Prostate gland (tissue), 2 donors: Measurements from ENCODE around the gene PDE2A. TPM values are rescaled to one million over a fixed set of nuclear protein-coding genes. Genes with fewer than 3 reads are reported as not detected.

Experiments used
- DNase-seq: peaks from one replicate; pipeline ENCODE4 v3.0.0-alpha.2; 2019; ENCODE audit warnings: low spot score
- H3K27ac ChIP-seq, 2 donors: fragments of 200-600 bp; sonication (generic); 2 replicates each; pipeline ENCODE4 v1.5.1; 2017 to 2019
- H3K27me3 ChIP-seq: fragments of 200-600 bp; sonication (generic); replicated peaks from 2 replicates; pipeline ENCODE4 v1.5.1; 2019; ENCODE audit not compliant: insufficient read depth
- H3K36me3 ChIP-seq, 2 donors: fragments of 200-600 bp; sonication (generic); 1 replicate in 1 of 2; 2 replicates in 1 of 2; pipeline versions ENCODE4 v1.5.1 to v1.8.1; 2017 to 2019
- H3K4me1 ChIP-seq: fragments of 200-600 bp; sonication (generic); replicated peaks from 2 replicates; pipeline ENCODE4 v1.5.1; 2019
- H3K4me3 ChIP-seq, 2 donors: fragments of 200-600 bp; sonication (generic); 2 replicates each; pipeline ENCODE4 v1.5.1; 2017 to 2019
- H3K9me3 ChIP-seq: fragments of 200-600 bp; sonication (generic); 2 replicates; pipeline ENCODE4 v1.5.1; 2017
- POLR2A ChIP-seq: fragments of 450-650 bp; IDR thresholded peaks from one replicate; pipeline ENCODE4 v1.6.1; 2016; ENCODE audit warnings: antibody characterized with exemption, mild to moderate bottlenecking
- POLR2AphosphoS5 ChIP-seq: sonication (generic); formaldehyde crosslinking; IDR thresholded peaks from one replicate; pipeline ENCODE4 v1.6.1; 2017; ENCODE audit warnings: antibody characterized with exemption
- WGBS: methylation state at CpG from one replicate; pipeline ENCODE4 v1.1.5; 2018; 5-methylcytosine and 5-hydroxymethylcytosine counted together
- intact Hi-C: fragments of 100-400 bp; cut with DNase I; formaldehyde crosslinking; loops from one replicate; pipeline ENCODE4 v1.14.2; 2022
- total RNA-seq, 2 donors: library from RNA; depleted of rRNA; stranded (reverse); fragments of >200 nt; gene quantifications; one replicate each; pipeline ENCODE4 v1.1.0, GENCODE V29; 2016
- TF ChIP-seq, protein P1 (sequence below), 4 experiments: fragments of 200-600 bp in 2 of 4; fragments of 450-650 bp in 2 of 4; sonication (generic) in 2 of 4; IDR thresholded peaks; 1 replicate in 3 of 4; 2 replicates in 1 of 4; pipeline ENCODE4 v1.5.1; 2016 to 2019; ENCODE audit warnings: antibody characterized with exemption in 4 of 4, mild to moderate bottlenecking in 2 of 4, moderate library complexity in 2 of 4

PDE2A gene
- total RNA-seq, 2 donors from 2014 or later: 24.2 to 47.7 TPM

DNA sequence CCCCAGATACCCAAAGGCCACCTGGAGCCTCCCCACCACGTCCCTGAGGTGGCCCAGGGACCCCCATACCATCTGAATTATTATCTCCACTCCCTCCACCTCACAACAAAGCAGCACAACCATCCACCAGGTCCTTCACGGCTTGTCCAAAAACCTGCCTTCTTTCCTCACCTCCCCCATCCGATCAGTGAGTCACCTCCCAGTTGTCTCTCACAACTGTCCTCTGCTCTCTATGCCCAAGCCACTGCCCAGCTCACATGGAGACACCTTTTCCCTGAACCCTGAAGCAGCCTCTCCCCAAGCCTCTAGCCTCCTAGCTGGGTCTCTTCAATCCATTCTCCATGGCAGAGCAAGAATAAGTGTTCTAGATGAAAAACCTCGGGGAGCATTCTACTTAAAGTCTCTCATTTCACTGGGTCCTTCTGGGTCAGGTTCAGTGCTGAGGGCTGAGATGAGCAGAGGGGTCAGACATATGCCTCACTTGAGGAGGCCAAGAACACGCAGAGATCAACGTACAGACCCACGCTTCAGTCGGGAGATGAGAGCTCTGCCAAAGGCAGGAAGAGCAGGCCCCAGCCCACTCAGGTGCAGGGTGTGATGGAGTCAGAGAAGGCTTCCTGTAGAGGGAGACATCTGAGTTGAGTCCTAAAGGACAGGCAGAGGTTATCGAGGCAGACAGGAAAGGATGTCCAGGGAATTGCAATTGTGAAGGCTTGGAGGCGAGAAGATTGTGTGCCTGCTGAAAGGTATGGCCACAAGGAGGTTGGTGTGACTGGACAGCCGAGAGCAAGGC, 74.7 kb downstream of the PDE2A start:
- DNase-seq: no peak
- no peaks in the 10 kb centered on the region for H3K9me3 ChIP-seq
- H3K27ac ChIP-seq: no peak overlapping the region
- H3K36me3 ChIP-seq: no peaks in the 10 kb centered on the region
- H3K27me3 ChIP-seq: no peaks in the 10 kb centered on the region
- 81% methylated on average over 11 of the region's 11 CpGs for WGBS
- H3K4me3 ChIP-seq: no peak overlapping the region
- TF ChIP-seq POLR2AphosphoS5 (no peak), POLR2A (no peak)
- TF ChIP-seq, protein P1, sequence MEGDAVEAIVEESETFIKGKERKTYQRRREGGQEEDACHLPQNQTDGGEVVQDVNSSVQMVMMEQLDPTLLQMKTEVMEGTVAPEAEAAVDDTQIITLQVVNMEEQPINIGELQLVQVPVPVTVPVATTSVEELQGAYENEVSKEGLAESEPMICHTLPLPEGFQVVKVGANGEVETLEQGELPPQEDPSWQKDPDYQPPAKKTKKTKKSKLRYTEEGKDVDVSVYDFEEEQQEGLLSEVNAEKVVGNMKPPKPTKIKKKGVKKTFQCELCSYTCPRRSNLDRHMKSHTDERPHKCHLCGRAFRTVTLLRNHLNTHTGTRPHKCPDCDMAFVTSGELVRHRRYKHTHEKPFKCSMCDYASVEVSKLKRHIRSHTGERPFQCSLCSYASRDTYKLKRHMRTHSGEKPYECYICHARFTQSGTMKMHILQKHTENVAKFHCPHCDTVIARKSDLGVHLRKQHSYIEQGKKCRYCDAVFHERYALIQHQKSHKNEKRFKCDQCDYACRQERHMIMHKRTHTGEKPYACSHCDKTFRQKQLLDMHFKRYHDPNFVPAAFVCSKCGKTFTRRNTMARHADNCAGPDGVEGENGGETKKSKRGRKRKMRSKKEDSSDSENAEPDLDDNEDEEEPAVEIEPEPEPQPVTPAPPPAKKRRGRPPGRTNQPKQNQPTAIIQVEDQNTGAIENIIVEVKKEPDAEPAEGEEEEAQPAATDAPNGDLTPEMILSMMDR (IDR thresholded peaks at IDR 0.05): no peak
- H3K4me1 ChIP-seq: no peaks in the 10 kb centered on the region
- intact Hi-C loops: loop anchor here (2.0 kb wide), 1 partner anchor 43 kb away; no protein-coding TSS in a partner anchor

DNA sequence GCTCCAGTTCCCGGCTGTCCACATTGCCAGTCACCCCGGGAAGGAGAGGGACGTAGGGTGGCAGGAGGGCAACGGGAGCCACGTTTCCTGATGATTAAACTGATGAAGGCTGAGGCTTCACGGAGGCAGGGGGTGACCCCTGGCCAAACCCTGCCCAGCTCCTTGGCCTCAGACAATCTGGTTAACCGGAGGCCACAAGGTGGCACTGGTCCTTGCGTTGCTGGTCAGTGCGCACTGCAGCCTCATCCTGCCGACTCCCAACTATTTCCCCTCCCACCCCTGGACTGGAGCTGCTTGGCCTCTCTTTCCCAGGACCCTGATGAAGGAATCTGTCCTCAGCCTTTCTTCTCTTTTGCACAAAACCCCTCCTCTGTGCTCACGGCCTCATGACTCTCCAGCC, 75.3 kb downstream of the PDE2A start:
- no peaks in the 10 kb centered on the region for H3K4me1 ChIP-seq
- WGBS: 44% methylated on average over 11 of the region's 11 CpGs
- TF ChIP-seq, protein P1 (IDR thresholded peaks at IDR 0.05): peak in 3 of 4 experiments; percentile 47 to 48 (median 47)
- TF ChIP-seq POLR2AphosphoS5: no peak
- no peaks in the 10 kb centered on the region for H3K27me3 ChIP-seq
- no peaks in the 10 kb centered on the region for H3K36me3 ChIP-seq
- intact Hi-C loops: loop anchor here (2.0 kb wide), 1 partner anchor 44 kb away; no protein-coding TSS in a partner anchor
- H3K4me3 ChIP-seq: no peak overlapping the region
- H3K27ac ChIP-seq: no peak overlapping the region
- H3K9me3 ChIP-seq: no peaks in the 10 kb centered on the region
- DNase-seq: peak; percentile 16

DNA sequence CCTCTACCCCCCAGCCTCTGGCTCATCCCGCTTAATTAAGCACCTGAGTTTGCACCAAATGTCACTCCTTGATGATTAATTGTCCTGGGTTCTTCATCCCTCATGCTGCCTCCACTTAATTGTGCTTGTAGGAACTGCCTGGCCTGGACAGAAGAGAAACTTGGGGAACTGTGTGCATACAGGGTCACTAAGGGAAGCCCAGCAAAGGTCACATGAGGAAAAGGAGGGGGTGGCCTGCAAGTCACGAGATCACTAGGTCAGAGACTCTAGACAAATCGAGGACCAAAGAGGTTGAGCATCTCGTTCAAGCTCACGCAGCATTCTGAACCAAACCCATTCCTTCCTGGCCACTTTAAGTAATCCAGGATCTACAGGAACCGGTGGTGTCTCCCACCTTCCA, 75.8 kb downstream of the PDE2A start:
- Histone ChIP-seq H3K4me3 (no peak overlapping the region), H3K27me3 (no peaks in the 10 kb centered on the region), H3K9me3 (no peaks in the 10 kb centered on the region), H3K4me1 (no peaks in the 10 kb centered on the region), H3K27ac (no peak overlapping the region), H3K36me3 (no peaks in the 10 kb centered on the region)
- no peak for DNase-seq
- TF ChIP-seq POLR2AphosphoS5 (no peak), POLR2A (no peak)
- TF ChIP-seq, protein P1 (IDR thresholded peaks at IDR 0.05): no peak
- intact Hi-C loops: loop anchor here (2.0 kb wide), 1 partner anchor 44 kb away; no protein-coding TSS in a partner anchor
- WGBS: 57% methylated on average over 6 of the region's 6 CpGs

DNA sequence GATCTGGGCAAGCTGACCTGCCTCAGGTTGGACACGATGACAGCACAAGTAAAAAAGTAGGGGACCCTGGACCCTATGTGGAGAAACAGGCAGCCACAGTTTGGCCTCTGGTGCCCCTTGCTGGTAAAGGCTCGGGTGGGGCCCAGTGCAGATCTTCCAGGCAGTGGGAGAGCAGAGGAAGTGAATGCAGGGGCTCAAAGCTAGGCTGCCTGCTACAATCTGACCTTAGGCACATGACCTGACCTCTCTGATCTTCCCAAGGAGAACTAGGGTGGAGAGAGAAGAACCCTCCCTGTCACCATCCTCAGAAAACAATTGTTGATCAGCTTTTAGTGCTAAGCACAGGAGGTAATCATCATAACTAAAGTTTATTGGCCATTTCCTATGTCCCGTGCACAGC, 76.5 kb downstream of the PDE2A start:
- TF ChIP-seq POLR2AphosphoS5 (no peak), POLR2A (no peak)
- TF ChIP-seq, protein P1 (IDR thresholded peaks at IDR 0.05): no peak
- Histone ChIP-seq H3K4me1 (no peaks in the 10 kb centered on the region), H3K4me3 (no peak overlapping the region), H3K36me3 (no peaks in the 10 kb centered on the region), H3K9me3 (no peaks in the 10 kb centered on the region), H3K27me3 (no peaks in the 10 kb centered on the region), H3K27ac (no peak overlapping the region)
- 60% methylated on average over 3 of the region's 3 CpGs for WGBS
- no peak for DNase-seq
- intact Hi-C loops: loop anchor here (2.0 kb wide), 1 partner anchor 45 kb away; no protein-coding TSS in a partner anchor

DNA sequence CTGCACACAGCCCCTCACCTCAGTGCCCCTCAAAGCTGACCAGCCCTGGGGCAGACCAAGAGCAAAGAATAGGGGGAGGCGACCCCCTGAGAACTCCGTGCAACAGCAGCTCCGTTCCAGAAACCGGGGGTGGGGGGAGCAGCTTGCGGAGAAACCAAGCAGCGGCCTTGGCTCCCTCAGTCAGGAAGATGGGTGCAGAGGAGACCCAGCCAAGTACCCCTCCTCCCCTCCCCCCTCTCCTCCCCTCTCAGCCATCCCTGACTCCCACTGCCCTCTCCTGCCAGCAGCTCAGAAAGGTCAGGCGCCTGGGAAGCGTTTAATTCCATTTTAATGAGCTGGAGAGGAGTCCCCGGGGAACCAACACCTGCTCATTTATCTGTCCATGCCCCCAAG, 78.9 kb downstream of the PDE2A start:
- Histone ChIP-seq H3K4me1 (no peaks in the 10 kb centered on the region), H3K27me3 (peaks cover 3% of the 10 kb centered on the region), H3K27ac (no peak overlapping the region), H3K9me3 (no peaks in the 10 kb centered on the region), H3K36me3 (no peaks in the 10 kb centered on the region), H3K4me3 (no peak overlapping the region)
- TF ChIP-seq, protein P1 (IDR thresholded peaks at IDR 0.05): no peak
- TF ChIP-seq POLR2A (no peak), POLR2AphosphoS5 (no peak)
- DNase-seq: no peak
- intact Hi-C loops: no loop called here
- 67% methylated on average over 9 of the region's 9 CpGs for WGBS
